HG02884 (cell line): ENCODE data around the gene CACNG4.

ENCODE experiments used
- ATAC-seq: cut with Tn5 transposase; IDR thresholded peaks from one replicate; pipeline ENCODE4 v1.9.1; 2021; ENCODE audit warnings: mild to moderate bottlenecking, moderate library complexity; ENCODE audit not compliant: unreplicated experiment

The CACNG4 gene

GRCh38 chr17:66943484-66943883 is 21.0 kb upstream of the CACNG4 start:
- ATAC-seq: no peak

DNA sequence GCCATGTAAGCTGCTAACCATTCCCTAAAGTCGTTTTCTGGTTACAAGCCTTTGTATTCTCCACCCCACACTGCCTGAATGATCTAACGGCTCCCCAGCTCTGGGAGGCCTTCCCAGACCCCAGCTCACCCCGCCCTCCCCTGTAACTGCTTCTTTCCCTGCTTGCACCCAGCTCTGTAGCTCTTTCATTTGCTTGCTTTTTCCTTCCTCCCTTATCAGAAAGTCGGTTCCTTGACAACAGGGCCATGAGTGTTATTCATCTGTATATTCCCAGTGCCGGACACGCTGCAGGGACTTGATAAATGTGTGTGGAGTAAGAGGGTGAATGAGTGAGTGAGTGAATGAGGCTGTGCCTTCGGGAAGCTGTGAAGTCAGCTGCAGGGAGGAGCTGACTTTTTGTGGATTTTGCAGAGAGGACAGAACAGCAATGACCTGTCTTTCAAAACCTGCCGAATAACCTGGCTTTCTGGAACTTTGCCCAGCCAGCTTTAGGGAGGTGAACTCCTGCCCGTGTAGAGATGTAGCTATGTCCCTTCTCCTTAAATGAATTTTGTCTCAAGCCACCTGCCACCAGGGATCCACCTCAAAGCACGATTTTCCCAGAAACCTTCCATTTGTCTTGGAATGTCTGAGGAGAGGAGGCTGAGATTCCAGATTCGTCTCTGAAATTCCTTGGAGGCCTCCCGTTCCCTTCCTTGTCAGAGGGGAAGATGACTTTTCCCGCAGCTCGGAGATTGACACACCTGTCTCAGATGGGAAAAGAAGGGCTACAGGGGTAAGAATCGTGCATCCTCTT is 20.0 kb upstream of the CACNG4 start:
- ATAC-seq: no peak

- ATAC-seq: no peak
Observed at GRCh38 chr17:66945147-66945835, 19.2 kb upstream of the CACNG4 start.

- no peak for ATAC-seq
Observed at GRCh38 chr17:66946251-66946650, 18.3 kb upstream of the CACNG4 start.

DNA sequence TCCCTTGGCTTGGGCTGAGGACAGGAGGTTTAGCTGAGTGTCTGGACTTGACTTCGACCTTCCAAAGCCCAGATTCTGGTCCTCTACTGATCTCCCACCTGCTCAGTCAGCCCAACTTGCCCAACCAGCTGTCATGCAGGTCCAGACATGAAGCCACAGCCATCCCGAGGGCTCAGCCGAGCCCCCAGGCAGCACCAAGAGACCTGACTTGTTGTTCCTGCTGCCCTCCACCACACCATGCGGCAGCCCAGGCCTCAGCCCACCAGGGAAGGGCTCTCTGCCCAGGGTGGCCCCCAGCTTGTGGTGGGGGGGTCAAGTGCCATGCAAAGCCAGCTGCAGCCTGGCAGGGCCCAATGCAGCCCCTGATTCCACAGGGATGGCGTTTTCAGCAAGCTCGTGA is 17.2 kb upstream of the CACNG4 start:
- ATAC-seq: no peak

DNA sequence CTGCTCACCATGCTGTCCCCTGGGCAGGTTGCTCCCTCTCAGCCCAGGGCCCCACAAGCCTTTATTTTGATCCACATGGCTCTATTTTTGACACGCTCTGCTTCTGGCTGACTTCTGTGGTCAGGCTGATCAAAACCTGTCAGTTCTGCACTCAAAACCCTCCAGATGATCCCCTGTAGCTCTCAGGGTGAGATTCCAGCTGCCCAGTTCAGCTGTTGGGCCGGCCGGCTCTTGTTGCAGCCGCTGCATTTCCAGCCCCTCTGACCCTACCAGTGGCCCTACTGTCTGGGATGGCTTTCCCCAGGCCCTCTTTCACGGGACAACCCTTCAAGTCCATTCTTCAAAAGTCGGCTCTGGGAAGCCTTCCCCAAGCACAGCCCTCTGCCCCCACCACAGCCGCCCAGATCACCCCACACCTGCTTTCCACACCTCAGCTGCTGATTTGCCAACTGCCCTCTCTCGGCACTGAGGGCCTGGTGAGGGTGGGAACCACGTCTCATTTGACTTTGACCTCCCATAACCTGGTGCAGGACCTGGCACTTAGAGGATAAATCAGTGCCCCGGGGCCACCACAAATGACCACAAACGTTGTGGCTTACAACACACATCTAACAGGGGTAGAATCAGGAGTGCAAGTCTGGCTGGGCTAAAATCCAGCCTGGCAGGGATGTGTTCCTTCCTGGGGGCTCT is 16.3 kb upstream of the CACNG4 start:
- ATAC-seq: no peak

DNA sequence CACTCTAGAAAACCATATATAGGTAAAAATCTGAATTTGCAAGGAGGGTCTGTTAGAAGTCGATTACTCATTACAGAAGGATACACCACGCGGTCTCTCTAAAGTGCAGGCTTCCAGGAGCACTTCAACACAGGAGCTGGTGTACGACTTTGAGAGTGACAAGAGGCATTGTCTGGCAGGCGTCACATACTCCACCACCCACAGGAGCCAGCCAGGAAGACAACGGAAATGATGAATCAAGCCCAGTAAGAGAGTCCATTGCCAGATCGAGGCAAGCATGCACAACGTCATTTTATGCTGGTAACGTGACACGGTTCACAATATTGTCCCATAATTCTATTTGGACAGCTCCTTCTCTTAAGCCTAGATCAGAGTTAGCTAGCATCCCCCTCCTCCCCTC is 15.0 kb upstream of the CACNG4 start:
- no peak for ATAC-seq

DNA sequence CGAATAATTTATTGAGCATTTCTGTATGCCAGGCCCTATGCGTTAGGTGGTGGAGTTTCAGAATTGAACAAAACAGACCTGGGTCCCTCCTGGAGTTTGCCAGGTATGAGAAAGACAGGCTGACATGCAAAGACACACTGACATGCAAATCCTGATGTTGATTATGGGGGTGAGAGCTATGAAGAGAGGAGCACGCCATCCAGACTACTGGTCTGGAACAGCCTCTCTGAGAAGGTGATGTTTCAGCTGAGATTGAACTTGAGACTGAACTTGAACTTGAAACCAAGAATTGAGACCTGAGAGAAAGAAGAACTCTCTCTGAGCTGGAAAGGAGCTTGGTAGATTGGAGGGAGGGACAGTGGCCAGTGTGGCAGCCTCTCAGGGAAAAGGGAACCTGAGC is 14.2 kb upstream of the CACNG4 start:
- no peak for ATAC-seq

- ATAC-seq: no peak
Observed at GRCh38 chr17:66950886-66951604, 13.5 kb upstream of the CACNG4 start.

- no peak for ATAC-seq
Observed at GRCh38 chr17:66951605-66951953, 12.9 kb upstream of the CACNG4 start.

DNA sequence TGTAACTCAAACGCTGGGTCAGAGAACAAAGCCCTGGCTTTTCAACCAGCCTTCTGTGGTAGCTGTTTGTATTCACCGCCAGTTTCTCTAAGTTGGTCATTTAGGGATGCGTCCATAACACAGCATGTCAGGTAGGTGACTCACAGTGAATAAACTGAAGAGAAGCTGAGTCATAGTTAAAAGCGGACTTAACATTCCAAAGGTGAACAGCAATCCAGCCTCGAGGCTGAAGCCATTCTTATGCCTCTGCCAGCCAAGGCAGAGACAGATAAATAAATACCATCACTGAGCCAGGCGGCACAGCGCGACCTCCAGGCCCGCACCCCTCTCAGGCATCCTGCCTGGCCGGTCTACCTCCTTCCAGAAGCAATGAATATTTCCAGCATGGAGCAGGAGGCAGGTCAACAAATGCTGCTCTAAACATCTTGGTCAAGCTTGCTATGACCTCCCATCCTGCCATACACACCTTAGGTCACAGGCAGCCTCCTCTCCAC is 12.4 kb upstream of the CACNG4 start:
- no peak for ATAC-seq

DNA sequence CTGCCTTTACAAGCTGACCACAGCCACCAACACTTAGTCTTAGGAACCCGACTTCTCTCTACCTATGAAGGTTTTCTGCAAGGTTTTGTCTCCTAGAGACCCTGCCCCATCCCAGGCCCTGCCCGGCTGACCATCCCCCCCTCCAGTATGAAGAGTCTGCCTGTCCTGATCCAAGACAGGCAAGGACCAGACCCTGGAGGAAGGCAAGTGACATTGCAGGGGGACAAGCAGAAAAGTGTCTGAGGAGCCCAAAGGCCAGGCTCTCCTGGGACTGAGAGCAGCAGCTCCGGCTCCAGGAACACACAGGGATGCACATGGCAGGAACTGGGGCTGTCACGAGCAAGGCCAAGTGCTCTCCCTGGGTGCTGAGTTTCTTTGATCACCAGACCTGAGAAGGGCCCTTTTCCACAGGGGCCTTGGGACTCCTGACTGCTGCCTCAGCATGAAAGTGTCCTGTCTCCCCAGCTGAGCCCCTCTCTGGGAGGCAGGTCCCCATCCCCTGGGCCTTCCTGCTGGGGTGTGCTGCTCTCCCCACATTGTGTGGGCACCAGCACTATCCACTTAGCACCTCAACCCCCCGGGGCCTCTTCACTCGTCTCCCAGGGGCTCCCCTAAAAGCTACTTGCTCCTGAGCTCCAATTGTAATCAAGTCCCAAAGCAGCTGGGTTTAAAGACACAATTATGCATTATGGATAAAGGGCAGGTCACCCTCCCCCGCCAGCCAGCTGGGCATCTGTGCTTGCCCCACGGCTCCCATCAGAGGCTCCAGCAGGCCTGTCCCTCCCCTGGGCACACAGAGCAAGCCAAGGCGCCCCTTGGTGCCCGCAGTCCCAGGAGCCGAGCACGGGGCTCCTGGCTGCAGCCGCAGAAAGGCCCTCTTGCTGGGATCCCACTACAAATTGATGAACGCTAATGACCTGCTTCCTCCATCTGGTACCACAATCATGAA is 11.6 kb upstream of the CACNG4 start:
- no peak for ATAC-seq

DNA sequence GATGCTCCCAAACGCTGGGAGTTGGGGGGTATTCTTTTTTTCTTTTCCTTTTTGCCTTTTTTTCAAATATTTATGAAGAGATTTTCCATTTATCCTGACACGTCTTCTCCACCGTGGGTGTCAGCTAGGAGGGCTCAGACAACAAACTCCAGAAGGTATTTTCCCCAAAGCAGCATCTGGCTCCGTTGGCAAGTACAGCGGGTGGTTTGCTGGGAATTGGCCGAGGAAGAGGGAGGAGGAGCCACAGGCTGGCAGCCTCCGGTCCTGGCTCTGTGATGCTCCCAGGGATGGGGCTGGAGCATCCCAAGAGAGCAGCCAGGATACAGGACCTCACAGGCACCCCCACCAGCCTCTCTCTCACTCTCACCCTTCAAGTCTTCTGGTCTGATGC is 10.9 kb upstream of the CACNG4 start:
- no peak for ATAC-seq

DNA sequence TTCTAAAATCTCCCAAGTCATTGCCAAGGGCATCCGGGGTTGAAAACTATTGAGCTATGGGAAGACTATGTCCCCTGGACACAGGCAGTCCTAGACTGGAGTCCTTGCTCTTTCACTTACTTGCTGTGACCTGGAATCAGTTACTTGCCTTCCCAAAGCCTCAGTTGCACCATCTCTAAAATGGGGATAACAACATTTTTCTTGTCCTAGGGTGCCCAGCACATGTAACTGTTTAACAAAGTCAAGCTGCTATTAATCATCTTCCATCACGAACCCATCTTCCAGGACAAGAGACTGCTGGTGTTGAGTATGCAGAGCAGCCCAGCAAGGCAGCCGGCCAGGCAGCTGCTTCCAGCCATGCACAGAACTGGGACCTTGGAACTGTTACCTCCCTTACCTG is 9.9 kb upstream of the CACNG4 start:
- no peak for ATAC-seq

DNA sequence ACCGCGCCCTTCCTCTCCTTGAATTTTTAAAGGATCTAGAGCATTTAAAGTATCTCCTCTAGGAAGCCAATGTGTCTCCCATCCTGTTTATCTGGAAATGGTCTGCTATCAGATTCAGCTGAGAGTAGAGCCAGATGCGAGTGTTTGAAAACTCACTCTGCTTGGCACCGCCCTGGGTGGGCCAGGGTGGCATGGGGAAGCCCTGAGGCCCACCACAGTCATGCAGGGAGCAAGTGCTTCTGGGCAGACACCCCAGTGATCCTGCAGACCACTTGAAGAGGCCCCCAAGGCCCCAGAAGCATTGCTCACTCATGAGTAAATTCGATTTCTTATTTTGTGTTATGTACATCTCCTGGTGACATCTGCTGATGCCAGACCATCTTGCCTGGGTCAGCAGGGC is 8.7 kb upstream of the CACNG4 start:
- ATAC-seq: no peak

DNA sequence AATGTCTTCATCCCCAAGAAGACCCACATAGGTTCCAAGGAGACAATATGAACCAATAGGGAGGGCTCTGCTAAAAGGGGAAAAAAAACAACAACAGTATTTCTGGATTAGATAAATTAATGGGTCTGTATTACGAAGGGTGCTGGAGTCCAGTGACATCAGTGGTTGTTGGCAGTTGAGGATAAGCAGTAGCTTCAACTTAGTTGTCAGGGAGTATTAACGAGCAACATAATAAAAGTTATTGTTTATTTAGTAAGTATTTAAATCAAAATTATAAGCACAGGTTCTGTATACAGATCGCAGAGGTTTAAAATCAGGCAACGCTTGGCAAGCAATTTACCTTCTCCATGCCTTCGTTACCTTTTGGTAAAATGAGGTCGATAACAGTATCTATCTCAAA is 7.6 kb upstream of the CACNG4 start:
- no peak for ATAC-seq

GRCh38 chr17:66957343-66957742 is 7.2 kb upstream of the CACNG4 start:
- no peak for ATAC-seq

DNA sequence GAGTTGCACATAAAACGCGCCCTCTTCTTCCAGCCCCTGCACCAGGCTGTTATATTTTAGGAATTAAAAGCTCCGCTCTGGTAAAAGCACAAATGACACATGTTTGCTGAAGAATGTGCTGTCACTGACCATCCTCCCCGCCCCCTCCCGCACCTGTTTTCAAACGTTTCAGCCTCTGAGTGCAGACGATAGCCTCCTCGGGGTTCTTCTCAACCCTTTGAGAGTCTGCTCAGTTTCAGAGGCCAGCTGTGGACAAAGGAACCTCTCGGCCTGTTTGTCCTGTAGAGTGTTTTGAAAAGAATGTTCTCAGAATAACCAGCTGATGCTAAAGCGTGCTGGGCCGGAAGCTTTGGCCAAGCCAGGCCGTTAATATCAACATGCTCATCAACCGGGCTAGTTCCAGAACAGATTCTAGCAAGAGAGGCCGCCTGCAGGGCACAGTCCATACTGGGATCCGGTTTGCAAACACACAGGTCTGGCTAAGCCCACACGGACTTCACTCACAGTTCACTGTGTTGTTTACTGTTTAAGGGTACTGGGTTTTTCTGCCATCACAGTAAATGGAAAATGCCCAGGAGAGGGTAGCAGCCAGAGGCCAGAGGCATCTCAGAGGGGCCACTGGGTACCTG is 6.4 kb upstream of the CACNG4 start:
- ATAC-seq: no peak

DNA sequence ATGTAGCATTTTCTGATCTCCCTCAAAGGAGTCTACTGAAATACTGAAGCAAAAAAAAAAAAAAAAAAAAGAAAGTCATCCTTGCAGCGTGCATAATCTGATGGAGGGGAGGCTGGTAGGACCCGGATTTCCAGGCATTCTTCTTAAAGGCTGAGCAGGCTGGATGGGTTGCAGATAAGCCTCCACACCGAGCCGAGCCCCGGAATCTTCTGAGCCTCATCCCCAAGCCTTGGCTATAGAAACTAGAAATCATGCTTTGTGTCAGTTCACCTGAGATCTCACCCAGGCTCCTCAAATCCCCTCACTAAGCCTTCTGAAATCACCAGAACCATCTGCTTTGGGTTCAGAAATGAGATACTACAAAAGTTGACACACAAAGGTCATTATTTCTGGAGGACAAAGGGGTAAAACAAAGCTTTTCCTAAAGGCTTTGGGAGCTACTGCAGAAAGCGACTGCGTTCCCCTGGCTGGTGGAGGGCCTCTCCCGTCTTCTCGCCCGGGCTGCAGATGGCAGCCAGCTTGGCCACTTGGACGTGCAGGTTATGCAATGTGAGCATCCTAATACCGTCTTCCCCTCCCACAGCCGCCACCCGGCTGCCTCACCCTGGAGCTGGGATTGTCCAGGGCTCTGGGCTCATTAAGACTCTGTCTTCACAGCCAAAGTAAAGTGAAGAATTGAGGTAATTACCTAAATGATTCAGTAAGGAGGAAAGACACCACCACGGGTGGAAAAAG is 4.7 kb upstream of the CACNG4 start:
- no peak for ATAC-seq
